Ovary (tissue), 3 donors: ENCODE data around the gene TCF4.

ENCODE experiments used
- CTCF ChIP-seq, 3 donors: fragments of 450-650 bp in 2 of 3; fragments of 200-600 bp in 1 of 3; IDR thresholded peaks; one replicate each; pipeline versions ENCODE4 v1.5.1 to v1.8.0; 2016 to 2022; ENCODE audit warnings: antibody characterized with exemption in 3 of 3, mild to moderate bottlenecking in 1 of 3
- EP300 ChIP-seq: sonication (generic); formaldehyde crosslinking; IDR thresholded peaks from one replicate; pipeline ENCODE4 v1.6.1; 2017; ENCODE audit warnings: antibody characterized with exemption
- POLR2A ChIP-seq: fragments of 450-650 bp; IDR thresholded peaks from one replicate; pipeline ENCODE4 v1.6.1; 2017; ENCODE audit warnings: antibody characterized with exemption, mild to moderate bottlenecking, moderate library complexity
- donor health status: DM: no; HTN: no; CAD: no.

- TF ChIP-seq CTCF (IDR thresholded peaks at IDR 0.05) (no peak), POLR2A (no peak), EP300 (no peak)
Measured at GRCh38 chr18:55447672-55448018, 140.3 kb downstream of the TCF4 start.
